IMR-90 (cell line): Measurements from ENCODE around the gene CGB5. TPM values are rescaled to one million over a fixed set of nuclear protein-coding genes. Genes with fewer than 3 reads are reported as not detected.

Experiments used
- ATAC-seq: fragments of 200-7000 bp; cut with Tn5 transposase; 2 replicates; pipeline ENCODE4 v1.9.1; 2020; ENCODE audit warnings: low read depth, mild to moderate bottlenecking, moderate library complexity
- BruUV-seq: library from RNA; stranded (reverse); fragments of 400-500 nt; replicated peaks from 2 replicates; lab custom pipeline; 2021; lab: Mats Ljungman, UMichigan
- CTCF ChIA-PET: fragments of 300-600 bp; formaldehyde crosslinking; extraction: SDS; loops from one replicate; lab custom pipeline; 2021; ENCODE audit warnings: antibody characterized with exemption; lab: Yijun Ruan, JAX
- POLR2A ChIA-PET: fragments of 300-600 bp; sonication (Branson Sonifier 250); formaldehyde crosslinking; loops from one replicate; lab custom pipeline; 2022; ENCODE audit warnings: antibody characterized with exemption; ENCODE audit not compliant: unreplicated experiment; lab: Charles Lee
- DNase-seq: peaks from one replicate; pipeline ENCODE4 v3.0.0; 2013
- H2AFZ ChIP-seq: replicated peaks from 2 replicates; pipeline ENCODE3; 2013; ENCODE audit warnings: low read length, mild to moderate bottlenecking; ENCODE audit not compliant: poor library complexity
- H2AK5ac ChIP-seq: 2 replicates; pipeline ENCODE4 v1.6.1; 2013; ENCODE audit warnings: low read depth, low read length, inconsistent platforms
- H2AK9ac ChIP-seq: replicated peaks from 2 replicates; pipeline ENCODE3; 2013; ENCODE audit warnings: mild to moderate bottlenecking, low read depth, low read length, moderate library complexity; ENCODE audit not compliant: poor library complexity
- H2BK120ac ChIP-seq: 2 replicates; pipeline ENCODE4 v1.6.1; 2013; ENCODE audit warnings: low read depth, low read length, inconsistent platforms
- H2BK15ac ChIP-seq: 3 replicates; pipeline ENCODE4 v1.6.1; 2013; ENCODE audit warnings: low read depth, low read length, inconsistent platforms
- H2BK20ac ChIP-seq: 2 replicates; pipeline ENCODE4 v1.6.1; 2013; ENCODE audit warnings: low read depth, mild to moderate bottlenecking, inconsistent platforms, low read length, moderate library complexity
- H2BK5ac ChIP-seq: 2 replicates; pipeline ENCODE4 v1.6.1; 2013; ENCODE audit warnings: mild to moderate bottlenecking, low read depth, low read length, inconsistent platforms; ENCODE audit not compliant: poor library complexity, severe bottlenecking
- H3K14ac ChIP-seq: replicated peaks from 2 replicates; pipeline ENCODE4 v1.6.1; 2013; ENCODE audit warnings: low read depth, low read length, inconsistent platforms
- H3K18ac ChIP-seq: 2 replicates; pipeline ENCODE4 v1.6.1; 2013; ENCODE audit warnings: low read depth, low read length, control low read depth
- H3K23ac ChIP-seq: 2 replicates; pipeline ENCODE4 v1.6.1; 2013; ENCODE audit warnings: low read depth, low read length, inconsistent platforms
- H3K27ac ChIP-seq: 2 replicates; pipeline ENCODE4 v1.5.1; 2013; ENCODE audit warnings: mild to moderate bottlenecking, control low read depth, low read length; ENCODE audit not compliant: insufficient read depth
- H3K27me3 ChIP-seq: 2 replicates; pipeline ENCODE4 v1.6.1; 2013; ENCODE audit warnings: low read length; ENCODE audit not compliant: control insufficient read depth, insufficient read depth
- H3K36me3 ChIP-seq: 2 replicates; pipeline ENCODE4 v1.6.1; 2013; ENCODE audit warnings: low read length, mixed read lengths; ENCODE audit not compliant: control insufficient read depth, insufficient read depth
- H3K4ac ChIP-seq: 2 replicates; pipeline ENCODE4 v1.6.1; 2013; ENCODE audit warnings: low read depth, low read length, inconsistent platforms
- H3K4me1 ChIP-seq: 2 replicates; pipeline ENCODE4 v1.6.1; 2013; ENCODE audit warnings: low read length, mixed read lengths; ENCODE audit not compliant: control insufficient read depth, insufficient read depth
- H3K4me2 ChIP-seq: 2 replicates; pipeline ENCODE4 v1.6.1; 2013; ENCODE audit warnings: low read depth, mild to moderate bottlenecking, control low read depth, low read length, moderate library complexity
- H3K4me3 ChIP-seq: 2 replicates; pipeline ENCODE4 v1.5.1; 2013; ENCODE audit warnings: low read depth, mild to moderate bottlenecking, control low read depth, low read length, moderate library complexity; ENCODE audit not compliant: insufficient read depth
- H3K56ac ChIP-seq: 2 replicates; pipeline ENCODE4 v1.6.1; 2013; ENCODE audit warnings: low read length, inconsistent platforms; ENCODE audit not compliant: insufficient read depth; ENCODE audit errors: extremely low read depth
- H3K79me1 ChIP-seq, 2 experiments: 2 replicates each; pipeline ENCODE4 v1.6.1; 2013; ENCODE audit warnings: low read length in 2 of 2, inconsistent platforms in 1 of 2, low read depth in 1 of 2
- H3K9ac ChIP-seq: 2 replicates; pipeline ENCODE4 v1.6.1; 2013; ENCODE audit warnings: low read depth, low read length, control low read depth
- H3K9me1 ChIP-seq: 2 replicates; pipeline ENCODE4 v1.6.1; 2013; ENCODE audit warnings: low read length, inconsistent platforms; ENCODE audit not compliant: insufficient read depth
- H3K9me3 ChIP-seq: 2 replicates; pipeline ENCODE4 v1.6.1; 2013; ENCODE audit warnings: low read length; ENCODE audit not compliant: control insufficient read depth, insufficient read depth
- H4K20me1 ChIP-seq: 2 replicates; pipeline ENCODE4 v1.6.1; 2013; ENCODE audit warnings: low read length, inconsistent platforms; ENCODE audit not compliant: insufficient read depth
- H4K5ac ChIP-seq: 2 replicates; pipeline ENCODE4 v1.6.1; 2013; ENCODE audit warnings: mild to moderate bottlenecking, low read depth, low read length, control low read depth
- H4K8ac ChIP-seq, 2 experiments: 2 replicates each; pipeline ENCODE4 v1.6.1; 2013; ENCODE audit warnings: low read depth in 2 of 2, low read length in 2 of 2, control low read depth in 1 of 2, inconsistent platforms in 1 of 2
- H4K91ac ChIP-seq: 2 replicates; pipeline ENCODE4 v1.6.1; 2013; ENCODE audit warnings: low read depth, low read length, inconsistent platforms; ENCODE audit not compliant: insufficient read depth
- BHLHE40 ChIP-seq: fragments of 150-350 bp; IDR thresholded peaks from 2 replicates; pipeline ENCODE4 v1.6.1; 2016; ENCODE audit warnings: mild to moderate bottlenecking, low read depth, low read length
- CEBPB ChIP-seq: IDR thresholded peaks from 2 replicates; pipeline ENCODE4 v1.6.1; 2012; ENCODE audit warnings: low read depth, low read length, improper control_type of control experiment
- CTCF ChIP-seq: conservative IDR thresholded peaks from 2 replicates; pipeline ENCODE4 v1.5.1; 2012; ENCODE audit warnings: mild to moderate bottlenecking, low read depth, low read length, improper control_type of control experiment
- FOS ChIP-seq: fragments of 150-350 bp; IDR thresholded peaks from 2 replicates; pipeline ENCODE4 v1.6.1; 2016; ENCODE audit warnings: low read depth, low read length
- MAFK ChIP-seq: IDR thresholded peaks from 2 replicates; pipeline ENCODE4 v1.6.1; 2012; ENCODE audit warnings: low read depth, low read length, improper control_type of control experiment
- MAZ ChIP-seq: IDR thresholded peaks from 2 replicates; pipeline ENCODE4 v1.6.1; 2012; ENCODE audit warnings: low read depth, mild to moderate bottlenecking, low read length, improper control_type of control experiment, moderate library complexity, borderline replicate concordance
- POLR2A ChIP-seq: IDR thresholded peaks from 2 replicates; pipeline ENCODE4 v1.6.1; 2012; ENCODE audit warnings: mild to moderate bottlenecking, low read depth, low read length
- RAD21 ChIP-seq: IDR thresholded peaks from 2 replicates; pipeline ENCODE4 v1.6.1; 2012; ENCODE audit warnings: low read length, improper control_type of control experiment
- RFX5 ChIP-seq: IDR thresholded peaks from 2 replicates; pipeline ENCODE4 v1.8.0; 2012; ENCODE audit warnings: low read depth, mild to moderate bottlenecking, low read length, moderate library complexity
- USF2 ChIP-seq: fragments of 150-350 bp; IDR thresholded peaks from 2 replicates; pipeline ENCODE4 v1.6.1; 2017; ENCODE audit warnings: mild to moderate bottlenecking, antibody characterized with exemption, low read length, low read depth
- WGBS, 2 experiments: methylation state at CpG; one replicate each; pipeline versions ENCODE4 v1.1.5 to v1.1.7; 2013; ENCODE audit warnings: missing lambda C conversion rate in 2 of 2; ENCODE audit not compliant: insufficient read length in 1 of 2; ENCODE audit errors: extremely low coverage in 2 of 2; 5-methylcytosine and 5-hydroxymethylcytosine counted together
- dilution Hi-C: fragments of 300-500 bp; cut with HindIII; formaldehyde crosslinking; loops from one replicate; pipeline ENCODE4 v1.14.3; 2018; ENCODE audit warnings: low sequenced_read_pairs; ENCODE audit not compliant: unreplicated experiment
- in situ Hi-C: fragments of 300-500 bp; cut with MboI; formaldehyde crosslinking; loops from 3 replicates; pipeline ENCODE4 v1.14.3; 2019; ENCODE audit warnings: low sequenced_read_pairs, inconsistent platforms, mixed read lengths
- intact Hi-C: fragments of 100-400 bp; cut with micrococcal nuclease; formaldehyde crosslinking; loops from 2 replicates; pipeline ENCODE4 v1.10.0; 2022
- polyA plus RNA-seq, 3 experiments: library from polyadenylated mRNA; depleted of rRNA; stranded (reverse); fragments of >200 nt; gene quantifications; 2 replicates each; pipeline ENCODE4 v1.2.3, GENCODE V29; 2012; ENCODE audit warnings: low replicate concordance in 1 of 3
- total RNA-seq: library from RNA; depleted of rRNA; stranded (reverse); fragments of >200 nt; gene quantifications from 2 replicates; pipeline ENCODE4 v1.2.3, GENCODE V29; 2012

The CGB5 gene
- total and polyA plus RNA-seq, 2 of the 4 experiments (the other 2 are of a cell fraction): not detected

GRCh38 chr19:49071860-49072547, 28.4 kb downstream of the CGB5 start:
- Histone ChIP-seq H2BK20ac (no peak overlapping the region), H3K9me3 (peaks cover 18% of the 10 kb centered on the region), H3K14ac (no peak overlapping the region), H3K9ac (no peak overlapping the region), H3K27me3 (peaks cover 42% of the 10 kb centered on the region), H3K27ac (no peak overlapping the region), H3K23ac (no peak overlapping the region), H3K4ac (no peak overlapping the region), H3K4me3 (no peak overlapping the region), H4K20me1 (no peaks in the 10 kb centered on the region), H2AK9ac (no peak overlapping the region), H3K79me1 (no peaks in the 10 kb centered on the region), H4K8ac (no peak overlapping the region), H3K4me2 (no peak overlapping the region), H2BK5ac (no peak overlapping the region), H3K4me1 (no peaks in the 10 kb centered on the region), H2AFZ (peak overlapping the region; percentile 75), H3K56ac (no peak overlapping the region), H2AK5ac (no peak overlapping the region), H3K18ac (no peak overlapping the region), H3K9me1 (no peaks in the 10 kb centered on the region), H2BK120ac (no peak overlapping the region), H4K91ac (no peak overlapping the region), H3K36me3 (no peaks in the 10 kb centered on the region), H4K5ac (no peak overlapping the region), H2BK15ac (no peak overlapping the region)
- BruUV-seq: no TSS peak
- dilution Hi-C loops (no loop called here), intact Hi-C loops (loop anchor here (5.0 kb wide), 1 partner anchor 80 kb away; the partner anchor contains the start of genes GYS1 and RUVBL2), in situ Hi-C loops (no loop called here)
- CTCF ChIA-PET: no interaction called here
- peak; percentile 50 for ATAC-seq
- whole genome bisulfite sequencing, 2 experiments: 6% methylated on average over 55 of the region's 93 CpGs; no CpG with 5 or more reads in 1 of the 2 experiments
- POLR2A ChIA-PET: no interaction called here
- no peak for TF ChIP-seq MAFK
- no peak for TF ChIP-seq USF2
- TF ChIP-seq CEBPB: no peak
- TF ChIP-seq FOS: no peak
- no peak for TF ChIP-seq CTCF
- no peak for TF ChIP-seq MAZ
- no peak for TF ChIP-seq BHLHE40
- TF ChIP-seq POLR2A: no peak
- TF ChIP-seq RAD21: no peak
- no peak for TF ChIP-seq RFX5
- DNase-seq: no peak
